ENCODE results near the gene UHMK1.
"Not testable (repeated sequence)": the region's sequence is repeated elsewhere in the genome, so short reads cannot be mapped to it uniquely, and the experiment has no call there.

Gene UHMK1

DNA sequence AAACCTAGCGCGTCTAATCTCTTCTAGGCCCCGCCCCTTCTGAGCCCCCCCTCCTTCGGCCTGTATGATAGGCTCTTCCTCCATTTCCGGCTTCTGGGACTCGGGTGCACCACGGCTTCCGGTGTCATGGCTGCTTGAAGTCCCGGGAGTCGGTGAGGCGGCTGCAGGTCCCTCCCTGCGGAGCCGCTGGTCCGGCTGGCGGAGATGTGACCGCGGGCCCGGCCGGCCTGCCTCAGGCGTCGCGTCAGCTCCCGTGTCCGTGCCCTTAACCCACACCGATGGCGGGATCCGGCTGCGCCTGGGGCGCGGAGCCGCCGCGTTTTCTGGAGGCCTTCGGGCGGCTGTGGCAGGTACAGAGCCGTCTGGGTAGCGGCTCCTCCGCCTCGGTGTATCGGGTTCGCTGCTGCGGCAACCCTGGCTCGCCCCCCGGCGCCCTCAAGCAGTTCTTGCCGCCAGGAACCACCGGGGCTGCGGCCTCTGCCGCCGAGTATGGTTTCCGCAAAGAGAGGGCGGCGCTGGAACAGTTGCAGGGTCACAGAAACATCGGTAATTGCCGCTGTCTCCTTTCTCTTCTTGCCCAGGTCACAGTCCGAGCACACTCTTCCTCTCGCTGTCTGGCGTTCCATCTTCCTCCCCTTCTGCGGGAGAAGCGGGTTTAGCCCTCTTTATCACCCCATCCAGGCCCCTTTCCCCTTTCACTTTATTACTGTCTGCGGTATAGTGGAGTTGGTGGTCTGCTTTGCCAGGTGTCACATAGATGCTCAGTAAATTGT lies at the start of gene UHMK1:
Gene UHMK1 (plus strand): TSS at position 96 of the 773 bp plus-strand sequence. CDS start 183 bp downstream, at position 279.
- DNase-seq (ENCODE audit: low spot score) = peak; percentile 91

DNA sequence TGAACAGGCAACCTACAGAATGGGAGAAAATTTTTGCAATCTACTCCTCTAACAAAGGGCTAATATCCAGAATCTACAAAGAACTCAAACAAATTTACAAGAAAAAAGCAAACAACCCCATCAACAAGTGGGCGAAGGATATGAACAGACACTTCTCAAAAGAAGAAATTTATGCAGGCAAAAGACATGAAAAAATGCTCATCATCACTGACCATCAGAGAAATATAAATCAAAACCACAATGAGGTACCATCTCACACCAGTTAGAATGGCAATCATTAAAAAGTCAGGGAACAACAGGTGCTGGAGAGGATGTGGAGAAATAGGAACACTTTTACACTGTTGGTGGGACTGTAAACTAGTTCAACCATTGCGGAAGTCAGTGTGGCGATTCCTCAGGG lies 43.3 kb upstream of the UHMK1 start:
- DNase-seq (ENCODE audit: low spot score) = not testable (repeated sequence)

- no peak for DNase-seq (ENCODE audit: low spot score)
Observed at GRCh38 chr1:162456323-162456722, 41.3 kb upstream of the UHMK1 start.

- no peak for DNase-seq (ENCODE audit: low spot score)
Observed at GRCh38 chr1:162458236-162458635, 39.4 kb upstream of the UHMK1 start.

GRCh38 chr1:162462425-162462824 lies 35.2 kb upstream of the UHMK1 start:
- DNase-seq (ENCODE audit: low spot score) = not testable (repeated sequence)

- DNase-seq (ENCODE audit: low spot score) = no peak
Observed at GRCh38 chr1:162463021-162463420, 34.6 kb upstream of the UHMK1 start.

- DNase-seq (ENCODE audit: low spot score) = no peak
Observed at GRCh38 chr1:162466797-162467196, 30.8 kb upstream of the UHMK1 start.

- no peak for DNase-seq (ENCODE audit: low spot score)
Observed at GRCh38 chr1:162470216-162470615, 27.4 kb upstream of the UHMK1 start.

DNA sequence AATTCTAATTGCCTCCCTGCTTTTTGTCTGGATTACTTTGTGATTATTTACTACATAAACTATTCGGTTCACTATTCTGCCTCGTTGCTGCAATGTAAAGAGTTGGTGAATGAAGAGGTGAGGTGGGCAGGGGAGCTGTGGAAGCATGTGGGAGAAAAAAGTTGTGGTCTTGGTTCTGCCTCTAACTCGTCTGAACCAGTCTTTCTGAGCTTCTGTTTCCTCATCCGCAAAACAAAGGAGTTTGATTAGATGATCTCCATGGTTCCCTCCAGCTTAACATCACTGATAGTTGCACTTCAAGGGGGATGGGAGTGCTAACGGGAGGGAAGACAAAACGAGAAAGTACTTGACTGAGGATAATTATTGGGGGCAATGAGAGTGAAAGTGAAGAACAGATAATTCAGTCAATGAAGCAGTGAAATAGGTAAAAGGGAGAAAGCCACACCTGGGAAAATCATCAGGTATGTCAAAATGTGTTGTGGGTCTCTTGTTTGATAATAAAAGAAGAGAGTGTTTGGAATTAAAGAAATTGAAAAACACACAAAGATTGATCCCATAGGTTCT lies 26.2 kb upstream of the UHMK1 start:
- DNase-seq (ENCODE audit: low spot score) = no peak

- no peak for DNase-seq (ENCODE audit: low spot score)
Observed at GRCh38 chr1:162475089-162475488, 22.5 kb upstream of the UHMK1 start.

DNA sequence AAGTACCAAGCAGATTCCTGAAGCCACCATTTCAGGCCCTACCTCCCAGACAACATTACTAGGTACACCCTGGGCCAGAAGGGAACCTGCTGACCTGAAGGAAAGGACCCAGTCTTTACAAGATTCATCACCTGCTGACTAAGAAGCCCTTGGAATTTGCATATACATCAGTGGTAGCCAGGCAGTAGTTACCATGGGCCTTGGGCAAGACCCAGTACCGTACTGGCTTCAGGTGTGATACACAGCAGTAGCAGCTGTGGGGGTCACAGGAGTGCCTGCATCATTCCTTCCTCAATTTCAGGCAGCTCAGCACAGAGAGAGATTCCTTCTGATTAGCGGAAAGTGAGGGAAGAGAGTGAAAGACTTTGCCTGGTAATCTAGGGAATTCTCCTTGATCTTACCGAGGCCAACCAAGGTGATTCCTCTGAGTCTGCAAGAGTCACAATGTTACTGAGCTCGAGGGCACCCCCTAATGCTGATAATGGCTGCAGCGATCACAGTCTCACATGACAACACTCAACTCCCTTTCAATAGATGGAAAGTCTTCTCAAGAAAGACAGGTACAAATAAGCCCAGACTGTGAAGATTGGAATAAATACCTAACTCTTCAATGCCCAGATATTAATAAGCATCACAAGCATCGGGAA lies 22.0 kb upstream of the UHMK1 start:
- DNase-seq (ENCODE audit: low spot score) = no peak

GRCh38 chr1:162476620-162477019 lies 21.0 kb upstream of the UHMK1 start:
- DNase-seq (ENCODE audit: low spot score) = no peak

DNA sequence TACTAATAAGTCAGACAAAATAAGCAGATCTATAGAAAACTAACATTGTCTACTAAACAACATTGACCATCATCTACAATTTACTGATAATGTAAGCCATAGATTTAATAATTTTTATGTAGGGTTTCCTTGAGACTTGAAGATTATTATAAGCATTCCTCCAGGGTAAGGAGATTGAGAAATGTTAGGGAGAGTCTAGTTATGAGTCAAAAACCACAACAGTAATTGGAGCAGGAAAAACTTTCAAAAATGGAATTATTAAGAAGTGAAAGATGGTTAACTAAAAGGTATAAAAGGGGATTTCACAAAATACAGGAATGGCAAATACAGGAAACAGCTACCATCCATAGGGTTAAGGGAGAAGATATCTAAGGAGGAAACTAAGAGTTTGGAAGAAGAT lies 12.4 kb upstream of the UHMK1 start:
- DNase-seq (ENCODE audit: low spot score) = no peak

GRCh38 chr1:162487241-162487640 lies 10.4 kb upstream of the UHMK1 start:
- DNase-seq (ENCODE audit: low spot score) = no peak

DNA sequence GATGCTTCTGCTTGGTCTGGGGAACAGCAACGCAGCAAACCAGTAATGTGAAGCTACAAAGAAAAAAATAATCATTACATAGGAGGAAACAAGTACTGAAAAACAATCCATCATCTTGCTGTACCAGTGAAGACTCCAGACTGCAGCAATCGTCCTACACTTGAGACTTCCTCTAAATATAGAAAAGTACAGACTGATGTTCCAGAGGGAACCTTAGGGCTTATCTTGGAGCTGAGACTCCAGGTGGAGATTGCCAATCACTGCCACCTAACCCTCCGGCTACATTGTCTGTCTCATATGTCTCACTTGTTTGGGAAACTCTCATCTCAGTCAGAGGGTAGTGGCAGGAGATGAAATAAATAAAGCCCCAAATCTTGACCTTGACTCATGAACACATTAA lies 9.4 kb upstream of the UHMK1 start:
- no peak for DNase-seq (ENCODE audit: low spot score)

DNA sequence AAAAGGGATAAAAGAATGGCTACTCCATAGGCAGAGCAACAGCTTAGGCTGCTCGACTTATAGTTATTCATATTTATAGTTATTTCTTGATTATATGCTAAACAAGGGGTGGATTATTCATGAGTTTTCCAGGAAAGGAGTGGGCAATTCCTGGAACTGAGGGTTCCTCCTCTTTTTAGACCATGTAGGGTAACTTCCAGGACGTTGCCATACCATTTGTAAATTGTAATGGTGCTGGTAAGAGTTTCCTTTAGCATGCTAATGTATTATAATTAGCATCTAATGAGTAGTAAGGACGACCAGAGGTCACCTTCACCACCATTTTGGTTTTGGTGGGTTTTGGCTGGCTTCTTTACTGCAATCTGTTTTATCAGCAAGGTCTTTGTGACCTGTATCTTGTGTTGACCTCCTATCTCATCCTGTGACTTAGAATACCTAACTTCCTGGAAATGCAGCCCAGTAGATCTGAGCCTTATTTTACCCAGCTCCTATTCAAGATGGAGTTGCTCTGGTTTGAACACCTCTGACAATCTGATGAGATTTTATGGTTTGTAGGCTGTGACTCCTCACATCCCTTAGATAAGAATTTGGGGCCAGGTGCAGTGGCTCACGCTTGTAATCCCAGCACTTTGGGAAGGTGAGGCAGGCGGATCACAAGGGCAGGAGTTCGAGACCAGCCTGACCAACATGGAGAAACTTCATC lies 1.9 kb upstream of the UHMK1 start:
- DNase-seq (ENCODE audit: low spot score) = not testable (repeated sequence)

DNA sequence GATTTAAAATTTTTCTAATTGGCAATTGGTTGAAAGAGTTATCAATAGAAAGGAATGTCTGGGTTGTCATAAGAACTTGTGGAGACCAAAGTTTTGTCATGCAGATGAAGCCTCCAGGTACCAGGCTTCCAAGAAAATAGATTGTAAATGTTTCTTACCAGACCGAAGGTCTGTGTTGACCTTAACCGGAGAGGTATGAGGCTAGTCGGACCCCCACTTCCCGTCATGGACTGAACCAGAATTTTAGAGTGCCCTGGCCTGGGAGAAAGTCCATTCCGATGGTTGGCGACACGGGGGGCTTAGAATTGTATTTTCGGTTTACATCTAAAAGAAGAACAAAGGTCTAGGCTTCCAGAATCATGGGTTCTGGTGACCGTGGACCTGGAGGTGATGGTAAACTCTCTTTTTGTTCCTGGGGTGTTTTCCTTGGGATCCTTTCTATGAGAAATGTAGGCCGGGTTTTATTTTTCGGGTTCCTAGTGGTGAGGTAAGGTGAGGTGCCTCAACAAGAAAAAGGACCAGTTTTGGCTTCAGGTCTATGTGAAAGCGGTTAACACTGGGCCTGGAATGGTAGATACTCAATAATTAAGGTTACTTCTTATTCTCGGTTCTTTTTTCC lies 405 bp upstream of the UHMK1 start:
- no peak for DNase-seq (ENCODE audit: low spot score)

- peak; percentile 3 for DNase-seq (ENCODE audit: low spot score)
Observed at GRCh38 chr1:162498496-162498810, 835 bp downstream of the UHMK1 start.

- DNase-seq (ENCODE audit: low spot score) = no peak
Observed at GRCh38 chr1:162500805-162501204, 3.2 kb downstream of the UHMK1 start.

DNA sequence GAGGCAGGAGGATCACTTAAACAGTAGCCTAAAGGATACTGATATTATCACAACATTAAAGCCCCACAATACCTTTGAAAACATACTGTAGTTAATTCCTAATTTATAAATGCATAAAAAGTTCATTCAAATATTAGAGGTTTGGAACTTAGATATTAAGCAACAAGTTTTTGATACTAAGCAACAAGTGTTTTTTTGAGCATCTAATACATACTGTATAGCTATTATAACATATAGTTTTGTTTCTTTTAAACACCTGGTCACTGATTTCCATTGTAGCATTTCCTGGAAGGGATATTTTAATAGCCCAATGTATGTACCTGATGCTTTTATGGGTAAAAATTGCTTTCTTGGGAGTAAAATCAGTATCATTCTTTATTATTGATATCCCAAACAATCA lies 4.5 kb downstream of the UHMK1 start:
- DNase-seq (ENCODE audit: low spot score) = no peak

DNA sequence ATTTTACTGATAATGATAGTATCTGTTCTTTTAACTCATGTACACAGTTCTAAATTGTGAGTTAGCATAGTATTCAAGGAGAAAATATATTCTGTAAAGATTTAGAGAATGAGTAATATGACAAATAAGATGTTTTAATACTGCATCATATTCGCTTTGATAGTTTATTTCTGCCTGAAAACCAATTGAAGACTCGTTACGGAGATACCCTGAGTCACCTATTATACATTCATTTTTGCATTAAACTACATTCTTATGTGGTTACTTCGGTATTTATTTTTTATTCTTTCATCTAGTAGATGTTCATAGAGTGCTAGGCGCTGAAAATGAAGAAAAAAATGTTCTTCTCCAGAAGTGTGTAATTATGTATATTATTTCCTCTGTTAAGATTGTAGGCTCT lies 5.3 kb downstream of the UHMK1 start:
- DNase-seq (ENCODE audit: low spot score) = no peak

GRCh38 chr1:162527314-162527713 lies 29.7 kb downstream of the UHMK1 start:
- no peak for DNase-seq (ENCODE audit: low spot score)

Data from kidney tubule cell (primary cell).